ENCODE measurements around the gene PPM1A. TPM values are rescaled to one million over a fixed set of nuclear protein-coding genes. Genes with fewer than 3 reads are reported as not detected.

PPM1A gene
- total and polyA plus RNA-seq, 9 of the 15 experiments (the other 6 are each of a cell fraction or from before 2014, with no cell fraction given): 5.5 to 23.9 (median 15.2) TPM

DNA sequence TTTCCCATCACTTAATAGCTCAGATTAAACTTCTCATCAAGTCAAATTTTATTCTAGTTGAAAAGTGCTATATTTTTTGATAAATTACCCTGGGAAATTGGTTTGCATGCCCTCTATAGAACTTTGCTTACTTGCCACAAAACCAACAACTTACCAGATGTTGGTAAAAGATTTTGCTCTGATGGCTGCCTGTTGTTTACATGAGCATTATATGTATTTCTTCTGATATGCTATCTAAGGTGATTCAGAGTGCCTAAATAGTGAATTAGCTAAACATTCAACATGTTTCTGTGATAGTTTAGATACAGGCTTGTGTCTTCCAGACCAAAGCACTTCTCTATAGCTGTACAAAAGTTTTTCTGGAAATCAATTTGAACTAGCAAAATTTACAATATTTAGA is 51.0 kb downstream of the PPM1A start (continued):
- TF ChIP-seq, protein P1, sequence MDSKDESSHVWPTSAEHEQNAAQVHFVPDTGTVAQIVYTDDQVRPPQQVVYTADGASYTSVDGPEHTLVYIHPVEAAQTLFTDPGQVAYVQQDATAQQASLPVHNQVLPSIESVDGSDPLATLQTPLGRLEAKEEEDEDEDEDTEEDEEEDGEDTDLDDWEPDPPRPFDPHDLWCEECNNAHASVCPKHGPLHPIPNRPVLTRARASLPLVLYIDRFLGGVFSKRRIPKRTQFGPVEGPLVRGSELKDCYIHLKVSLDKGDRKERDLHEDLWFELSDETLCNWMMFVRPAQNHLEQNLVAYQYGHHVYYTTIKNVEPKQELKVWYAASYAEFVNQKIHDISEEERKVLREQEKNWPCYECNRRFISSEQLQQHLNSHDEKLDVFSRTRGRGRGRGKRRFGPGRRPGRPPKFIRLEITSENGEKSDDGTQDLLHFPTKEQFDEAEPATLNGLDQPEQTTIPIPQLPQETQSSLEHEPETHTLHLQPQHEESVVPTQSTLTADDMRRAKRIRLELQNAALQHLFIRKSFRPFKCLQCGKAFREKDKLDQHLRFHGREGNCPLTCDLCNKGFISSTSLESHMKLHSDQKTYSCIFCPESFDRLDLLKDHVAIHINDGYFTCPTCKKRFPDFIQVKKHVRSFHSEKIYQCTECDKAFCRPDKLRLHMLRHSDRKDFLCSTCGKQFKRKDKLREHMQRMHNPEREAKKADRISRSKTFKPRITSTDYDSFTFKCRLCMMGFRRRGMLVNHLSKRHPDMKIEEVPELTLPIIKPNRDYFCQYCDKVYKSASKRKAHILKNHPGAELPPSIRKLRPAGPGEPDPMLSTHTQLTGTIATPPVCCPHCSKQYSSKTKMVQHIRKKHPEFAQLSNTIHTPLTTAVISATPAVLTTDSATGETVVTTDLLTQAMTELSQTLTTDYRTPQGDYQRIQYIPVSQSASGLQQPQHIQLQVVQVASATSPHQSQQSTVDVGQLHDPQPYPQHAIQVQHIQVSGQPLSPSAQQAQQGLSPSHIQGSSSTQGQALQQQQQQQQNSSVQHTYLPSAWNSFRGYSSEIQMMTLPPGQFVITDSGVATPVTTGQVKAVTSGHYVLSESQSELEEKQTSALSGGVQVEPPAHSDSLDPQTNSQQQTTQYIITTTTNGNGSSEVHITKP (IDR thresholded peaks at IDR 0.05; ENCODE audit: partially characterized antibody): no peak

- BruUV-seq (replicated peaks): no TSS peak
- intact Hi-C loops (cut with micrococcal nuclease) (no loop called here), in situ Hi-C loops (cut with MboI) (no loop called here)
- Histone ChIP-seq H3K27ac (ENCODE audit: extremely low read depth, low read depth, low read length) (no peak overlapping the region), H3K9me1 (ENCODE audit: control insufficient read depth, insufficient read depth, low read length) (no peaks in the 10 kb centered on the region), H3K79me2 (ENCODE audit: control insufficient read depth, insufficient read depth, low read length) (no peaks in the 10 kb centered on the region), H3K4me3 (no peak overlapping the region), H3K36me3 (ENCODE audit: control insufficient read depth, insufficient read depth, low read length) (peaks cover 2% of the 10 kb centered on the region; the same call in 1 of the 3 replicates), H4K20me1 (replicated peaks; ENCODE audit: control insufficient read depth, insufficient read depth, low read length) (no peaks in the 10 kb centered on the region), H3K27me3 (ENCODE audit: control insufficient read depth in 2 of 2, insufficient read depth in 2 of 2, low read length in 2 of 2) (no peaks in the 10 kb centered on the region), H3K9ac (ENCODE audit: insufficient read depth in 1 of 2, low read depth in 2 of 2, low read length in 2 of 2) (no peak overlapping the region), H2AFZ (ENCODE audit: low read depth, low read length) (no peak overlapping the region), H3K4me1 (replicated peaks in 1 of 2; ENCODE audit: control insufficient read depth in 2 of 2, insufficient read depth in 2 of 2, low read length in 2 of 2) (no peaks in the 10 kb centered on the region; a peak in 2 of 5 replicates), H3K4me2 (ENCODE audit: insufficient read depth, low read length) (no peak overlapping the region), H3K9me3 (replicated peaks; ENCODE audit: control insufficient read depth, insufficient read depth, low read depth, low read length) (no peaks in the 10 kb centered on the region)
- no peak for ATAC-seq
- no peak for DNase-seq (ENCODE audit: extremely low read depth in 1 of 4, low spot score in 3 of 4)
- POLR2A ChIA-PET: no interaction called here
- FAIRE-seq: no peak
- CTCF ChIA-PET (ENCODE audit: low intra/inter-chr PET ratio): no interaction called here
- 56% methylated on average over 5 of the region's 5 CpGs for WGBS (ENCODE audit: insufficient coverage, low coverage, missing lambda C conversion rate)
- TF ChIP-seq FOXA3 (CRISPR knock-in tag; conservative IDR thresholded peaks at IDR 0.05 in 1 of 2, IDR thresholded peaks at IDR 0.05 in 1 of 2): no peak
- TF ChIP-seq RFX1 (IDR thresholded peaks at IDR 0.05): no peak
- no peak for TF ChIP-seq ZBTB1 (CRISPR knock-in tag; IDR thresholded peaks at IDR 0.05; ENCODE audit: borderline replicate concordance, low read depth)
- no peak for TF ChIP-seq CREB3 (tag; conservative IDR thresholded peaks at IDR 0.05; ENCODE audit: low read depth)
- no peak for TF ChIP-seq TSC22D4 (tag; IDR thresholded peaks at IDR 0.05)
- TF ChIP-seq FOXP4 (CRISPR knock-in tag; IDR thresholded peaks at IDR 0.05; ENCODE audit: borderline replicate concordance): no peak
- TF ChIP-seq CBFB (CRISPR knock-in tag; IDR thresholded peaks at IDR 0.05): no peak
- no peak for TF ChIP-seq FOXA1 (IDR thresholded peaks at IDR 0.05; ENCODE audit: borderline replicate concordance)
- TF ChIP-seq GTF3C2 (IDR thresholded peaks at IDR 0.05; ENCODE audit: borderline replicate concordance, extremely low read depth, insufficient read length): no peak
These were observed 52.7 kb downstream of the PPM1A start for GRCh38 chr14:60301685-60302084.

Data from K562 (cell line).